ENCODE data around the gene GRM7. TPM values are rescaled to one million over a fixed set of nuclear protein-coding genes. Genes with fewer than 3 reads are reported as not detected.

GRM7 gene
- total RNA-seq, 2 donors from 2014 or later, result 0.96 to 1.5 TPM

- DNase-seq (ENCODE audit: low spot score), result no peak
- TF ChIP-seq CTCF (IDR thresholded peaks at IDR 0.05), result no peak
- no peak for TF ChIP-seq POLR2AphosphoS5 (IDR thresholded peaks at IDR 0.05)
- TF ChIP-seq POLR2A (IDR thresholded peaks at IDR 0.05), result no peak
- intact Hi-C loops (cut with DNase I), result loop anchor here (10.0 kb wide), 1 partner anchor 218 kb away; no protein-coding TSS in a partner anchor
- H3K36me3 ChIP-seq, result no peaks in the 10 kb centered on the region
- no peaks in the 10 kb centered on the region for H3K9me3 ChIP-seq
- no peaks in the 10 kb centered on the region for H3K27me3 ChIP-seq (replicated peaks; ENCODE audit: insufficient read depth)
- no peak overlapping the region for H3K27ac ChIP-seq
- H3K4me1 ChIP-seq (replicated peaks), result no peaks in the 10 kb centered on the region
- 82% methylated on average over 4 of the region's 4 CpGs for WGBS
- H3K4me3 ChIP-seq, result no peak overlapping the region
These were observed 305.5 kb downstream of the GRM7 start for GRCh38 chr3:7166460-7166859.

GRCh38 chr3:7171493-7171892 is 310.6 kb downstream of the GRM7 start:
- peak; percentile 26 for DNase-seq (ENCODE audit: low spot score)
- no peaks in the 10 kb centered on the region for H3K4me1 ChIP-seq (replicated peaks)
- no peak overlapping the region for H3K4me3 ChIP-seq
- H3K27me3 ChIP-seq (replicated peaks; ENCODE audit: insufficient read depth), result no peaks in the 10 kb centered on the region
- H3K9me3 ChIP-seq, result no peaks in the 10 kb centered on the region
- no peak for TF ChIP-seq CTCF (IDR thresholded peaks at IDR 0.05)
- no peak for TF ChIP-seq POLR2A (IDR thresholded peaks at IDR 0.05)
- TF ChIP-seq POLR2AphosphoS5 (IDR thresholded peaks at IDR 0.05), result peak; percentile 15
- no peaks in the 10 kb centered on the region for H3K36me3 ChIP-seq
- 59% methylated on average over 4 of the region's 4 CpGs for WGBS
- intact Hi-C loops (cut with DNase I), result no loop called here
- no peak overlapping the region for H3K27ac ChIP-seq

GRCh38 chr3:7172996-7173395 is 312.1 kb downstream of the GRM7 start:
- no peak for DNase-seq (ENCODE audit: low spot score)
- H3K4me3 ChIP-seq, result no peak overlapping the region
- TF ChIP-seq CTCF (IDR thresholded peaks at IDR 0.05), result no peak
- no peak for TF ChIP-seq POLR2AphosphoS5 (IDR thresholded peaks at IDR 0.05)
- TF ChIP-seq POLR2A (IDR thresholded peaks at IDR 0.05), result no peak
- no peaks in the 10 kb centered on the region for H3K36me3 ChIP-seq
- H3K27ac ChIP-seq, result no peak overlapping the region
- H3K9me3 ChIP-seq, result no peaks in the 10 kb centered on the region
- H3K4me1 ChIP-seq (replicated peaks), result no peaks in the 10 kb centered on the region
- 72% methylated on average over 4 of the region's 4 CpGs for WGBS
- intact Hi-C loops (cut with DNase I), result no loop called here
- no peaks in the 10 kb centered on the region for H3K27me3 ChIP-seq (replicated peaks; ENCODE audit: insufficient read depth)

- H3K4me3 ChIP-seq, result no peak overlapping the region
- no peak for DNase-seq (ENCODE audit: low spot score)
- TF ChIP-seq CTCF (IDR thresholded peaks at IDR 0.05) (no peak), POLR2A (IDR thresholded peaks at IDR 0.05) (no peak), POLR2AphosphoS5 (IDR thresholded peaks at IDR 0.05) (no peak)
- H3K36me3 ChIP-seq, result no peaks in the 10 kb centered on the region
- H3K27me3 ChIP-seq (replicated peaks; ENCODE audit: insufficient read depth), result no peaks in the 10 kb centered on the region
- no peak overlapping the region for H3K27ac ChIP-seq
- intact Hi-C loops (cut with DNase I), result no loop called here
- no peaks in the 10 kb centered on the region for H3K9me3 ChIP-seq
- no peaks in the 10 kb centered on the region for H3K4me1 ChIP-seq (replicated peaks)
- WGBS, result 70% methylated on average over 1 of the region's 1 CpG
These were observed 327.6 kb downstream of the GRM7 start for GRCh38 chr3:7188551-7188950.

- 90% methylated on average over 4 of the region's 4 CpGs for WGBS
- Histone ChIP-seq H3K36me3 (no peaks in the 10 kb centered on the region), H3K4me3 (no peak overlapping the region), H3K9me3 (no peaks in the 10 kb centered on the region), H3K27me3 (replicated peaks; ENCODE audit: insufficient read depth) (no peaks in the 10 kb centered on the region), H3K27ac (no peak overlapping the region), H3K4me1 (replicated peaks) (no peaks in the 10 kb centered on the region)
- intact Hi-C loops (cut with DNase I), result no loop called here
- no peak for DNase-seq (ENCODE audit: low spot score)
- no peak for TF ChIP-seq CTCF (IDR thresholded peaks at IDR 0.05)
- no peak for TF ChIP-seq POLR2A (IDR thresholded peaks at IDR 0.05)
- TF ChIP-seq POLR2AphosphoS5 (IDR thresholded peaks at IDR 0.05), result no peak
These were observed 329.2 kb downstream of the GRM7 start for GRCh38 chr3:7190095-7190494.
